HEK293 (cell line): ENCODE results near the gene NOVA1.
"Not testable (repeated sequence)": the region's sequence is repeated elsewhere in the genome, so short reads cannot be mapped to it uniquely, and the experiment has no call there.

Experiments
- CTCF ChIA-PET: fragments of 350-600 bp; formaldehyde crosslinking; extraction: SDS; loops from one replicate; lab custom pipeline; 2021; ENCODE audit warnings: antibody characterized with exemption; lab: Yijun Ruan, JAX
- POLR2A ChIA-PET: fragments of 300-600 bp; formaldehyde crosslinking; extraction: SDS; loops from one replicate; lab custom pipeline; 2020; ENCODE audit warnings: antibody characterized with exemption, inconsistent platforms; lab: Yijun Ruan, JAX
- H3K27ac ChIP-seq: fragments of 200-500 bp; sonication (Bioruptor generic); 2 replicates; pipeline ENCODE4 v1.5.1; 2014; ENCODE audit warnings: low read depth, low read length, control low read depth, inconsistent platforms; ENCODE audit errors: extremely low read depth
- H3K36me3 ChIP-seq, 2 experiments: fragments of 200-500 bp in 1 of 2; sonication (Bioruptor generic) in 1 of 2; 1 replicate in 1 of 2; 2 replicates in 1 of 2; pipeline ENCODE4 v1.5.1; 2014 to 2017; ENCODE audit warnings: inconsistent platforms in 2 of 2, low read length in 2 of 2; ENCODE audit not compliant: control insufficient read depth in 2 of 2, insufficient read depth in 1 of 2
- H3K4me1 ChIP-seq: fragments of 200-500 bp; sonication (Bioruptor generic); 2 replicates; pipeline ENCODE4 v1.5.1; 2014; ENCODE audit warnings: mild to moderate bottlenecking, low read length, inconsistent platforms; ENCODE audit not compliant: control insufficient read depth, insufficient read depth
- H3K4me3 ChIP-seq: 2 replicates; pipeline ENCODE4 v1.5.1; 2011; ENCODE audit warnings: low read depth, mild to moderate bottlenecking, control low read depth, low read length, moderate library complexity
- H3K9me3 ChIP-seq: fragments of 200-500 bp; sonication (Bioruptor generic); 2 replicates; pipeline ENCODE4 v1.5.1; 2014; ENCODE audit warnings: low read depth, low read length, inconsistent platforms; ENCODE audit not compliant: control insufficient read depth, insufficient read depth
- PATZ1 ChIP-seq: fragments of 450-650 bp; formaldehyde crosslinking; IDR thresholded peaks from 2 replicates; pipeline ENCODE4 v1.5.1; 2016; ENCODE audit warnings: missing biosample characterization, missing genetic modification characterization
- PRDM10 ChIP-seq: fragments of 450-650 bp; formaldehyde crosslinking; IDR thresholded peaks from 2 replicates; pipeline ENCODE4 v1.5.1; 2016; ENCODE audit warnings: missing biosample characterization, missing genetic modification characterization
- SP2 ChIP-seq: fragments of 450-650 bp; formaldehyde crosslinking; IDR thresholded peaks from 2 replicates; pipeline ENCODE4 v1.5.1; 2016; ENCODE audit warnings: missing biosample characterization, missing genetic modification characterization
- SP3 ChIP-seq: fragments of 450-650 bp; formaldehyde crosslinking; IDR thresholded peaks from 2 replicates; pipeline ENCODE4 v1.5.1; 2016; ENCODE audit warnings: missing biosample characterization, missing genetic modification characterization
- TCF7L2 ChIP-seq: IDR thresholded peaks from 2 replicates; pipeline ENCODE4 v1.6.1; 2011; ENCODE audit warnings: low read depth, mild to moderate bottlenecking, inconsistent platforms, low read length, moderate library complexity, borderline replicate concordance
- ZBTB10 ChIP-seq: fragments of 450-650 bp; formaldehyde crosslinking; IDR thresholded peaks from 2 replicates; pipeline ENCODE4 v1.5.1; 2016; ENCODE audit warnings: missing biosample characterization, missing genetic modification characterization
- ZBTB17 ChIP-seq: fragments of 450-650 bp; formaldehyde crosslinking; IDR thresholded peaks from 2 replicates; pipeline ENCODE4 v1.5.1; 2016; ENCODE audit warnings: missing biosample characterization, missing genetic modification characterization
- ZBTB21 ChIP-seq: fragments of 450-650 bp; formaldehyde crosslinking; IDR thresholded peaks from 2 replicates; pipeline ENCODE4 v1.5.1; 2017; ENCODE audit warnings: missing biosample characterization, missing genetic modification characterization
- ZNF18 ChIP-seq: fragments of 450-650 bp; formaldehyde crosslinking; IDR thresholded peaks from 2 replicates; pipeline ENCODE4 v1.5.1; 2016; ENCODE audit warnings: missing biosample characterization, missing genetic modification characterization
- ZNF239 ChIP-seq: fragments of 450-650 bp; formaldehyde crosslinking; IDR thresholded peaks from 2 replicates; pipeline ENCODE4 v1.5.1; 2016; ENCODE audit warnings: missing biosample characterization, missing genetic modification characterization
- ZNF274 ChIP-seq, 2 experiments: fragments of 200-500 bp in 1 of 2; fragments of 450-650 bp in 1 of 2; sonication (Bioruptor generic) in 1 of 2; formaldehyde crosslinking in 1 of 2; IDR thresholded peaks; 2 replicates each; pipeline versions ENCODE4 v1.5.1 to v1.6.1; 2014 to 2016; ENCODE audit warnings: borderline replicate concordance in 1 of 2, inconsistent platforms in 1 of 2, low read length in 1 of 2, missing biosample characterization in 1 of 2, missing genetic modification characterization in 1 of 2
- ZNF366 ChIP-seq: fragments of 450-650 bp; formaldehyde crosslinking; conservative IDR thresholded peaks from 2 replicates; pipeline ENCODE4 v1.5.1; 2016; ENCODE audit warnings: missing biosample characterization, missing genetic modification characterization
- ZNF394 ChIP-seq: fragments of 450-650 bp; formaldehyde crosslinking; IDR thresholded peaks from 2 replicates; pipeline ENCODE4 v1.5.1; 2016; ENCODE audit warnings: missing biosample characterization, missing genetic modification characterization, mild to moderate bottlenecking, moderate library complexity, borderline replicate concordance
- ZNF398 ChIP-seq: fragments of 450-650 bp; formaldehyde crosslinking; IDR thresholded peaks from 2 replicates; pipeline ENCODE4 v1.5.1; 2017; ENCODE audit warnings: missing biosample characterization, missing genetic modification characterization
- ZNF600 ChIP-seq: fragments of 450-650 bp; formaldehyde crosslinking; IDR thresholded peaks from 2 replicates; pipeline ENCODE4 v1.5.1; 2016; ENCODE audit warnings: missing biosample characterization, missing genetic modification characterization

NOVA1 gene

GRCh38 chr14:26597589-26598080 is at the start of gene NOVA1 (continued):
- peak; percentile 80 for TF ChIP-seq PRDM10 (tag by site-specific recombination)
- TF ChIP-seq SP3 (tag by site-specific recombination) = peak; percentile 52
- TF ChIP-seq ZNF239 (tag by site-specific recombination) = 0 out of 2 replicates have a peak, but pooled peaks have one; percentile 44
- TF ChIP-seq ZNF274 (IDR thresholded peaks at IDR 0.05; ENCODE audit: low read length) = no peak
- TF ChIP-seq ZNF274 (tag by site-specific recombination; IDR thresholded peaks at IDR 0.05; ENCODE audit: borderline replicate concordance) = no peak
- TF ChIP-seq PATZ1 (tag by site-specific recombination) = peak; percentile 80
- TF ChIP-seq ZNF394 = peak; percentile 69; the same call in 1 of the 2 replicates
- peak; percentile 90 for TF ChIP-seq ZNF366 (tag by site-specific recombination)
- TF ChIP-seq ZNF398 (tag by site-specific recombination) = peak; percentile 98
- 0 out of 2 replicates have a peak, but pooled peaks have one; percentile 8 for TF ChIP-seq ZBTB21 (tag by site-specific recombination)
- TF ChIP-seq SP2 = peak; percentile 51
- 0 out of 2 replicates have a peak, but pooled peaks have one; percentile 52 for TF ChIP-seq ZNF600 (tag by site-specific recombination)
- TF ChIP-seq ZBTB10 (tag by site-specific recombination) = 0 out of 2 replicates have a peak, but pooled peaks have one; percentile 47
- TF ChIP-seq ZNF18 = 0 out of 2 replicates have a peak, but pooled peaks have one; percentile 27
- no peak for TF ChIP-seq TCF7L2
- peak; percentile 75 for TF ChIP-seq ZBTB17 (tag by site-specific recombination)
- TF ChIP-seq, all 188 proteins: peak for 32

- CTCF ChIA-PET, H3K4me1 ChIP-seq, POLR2A ChIA-PET, H3K9me3 ChIP-seq, H3K27ac ChIP-seq, H3K4me3 ChIP-seq, H3K36me3 ChIP-seq: not testable (repeated sequence)
Measured at GRCh38 chr14:26645057-26645456, 47.2 kb upstream of the NOVA1 start.
